HG02852 (cell line): ENCODE data around the gene PLPP7.
"Not testable (repeated sequence)": the region's sequence is repeated elsewhere in the genome, so short reads cannot be mapped to it uniquely, and the experiment has no call there.

Source experiments
- ATAC-seq: cut with Tn5 transposase; IDR thresholded peaks from one replicate; pipeline ENCODE4 v1.9.1; 2021; ENCODE audit warnings: mild to moderate bottlenecking, moderate library complexity; ENCODE audit not compliant: unreplicated experiment

Gene PLPP7

DNA sequence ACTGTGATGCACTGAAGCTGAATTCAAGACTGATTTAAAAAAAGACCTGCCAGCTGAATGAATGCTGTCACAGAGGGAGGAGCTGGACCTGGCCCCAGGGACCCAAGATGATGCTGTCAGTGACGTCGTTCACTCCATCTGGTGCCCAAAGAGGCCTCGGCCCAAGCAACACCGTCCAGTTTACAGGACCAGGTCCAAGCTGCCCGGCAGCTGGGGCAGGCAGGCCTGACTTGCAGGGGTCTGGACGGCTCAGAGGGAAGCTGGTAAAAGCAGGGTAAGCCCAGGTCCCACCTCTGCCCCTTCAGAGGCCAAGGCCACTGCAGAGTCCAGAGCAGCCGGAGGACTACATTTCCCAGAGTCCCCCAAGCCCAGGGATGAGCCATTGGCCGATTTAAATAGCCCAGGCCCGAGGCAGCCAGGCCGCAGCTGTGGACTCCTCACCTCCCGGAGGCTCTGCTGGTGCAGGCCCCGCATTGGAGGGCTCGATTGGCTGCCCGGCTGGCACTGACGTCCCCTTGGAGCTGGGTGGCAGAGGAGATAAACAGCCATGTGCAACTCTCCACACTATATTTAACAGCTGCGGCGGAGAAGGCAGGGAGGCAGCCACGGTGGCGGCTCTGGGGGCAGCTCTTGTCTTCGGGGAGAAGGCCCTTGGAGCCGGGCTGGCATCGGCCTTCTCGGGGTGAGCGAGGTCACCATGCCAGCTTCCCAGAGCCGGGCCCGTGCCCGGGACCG is at the start of gene PLPP7:
Gene PLPP7 (plus strand): TSS at position 423 of the 735 bp plus-strand sequence. CDS start 275 bp downstream, at position 698.
- no peak for ATAC-seq

- no peak for ATAC-seq
These were observed 49.2 kb upstream of the PLPP7 start for GRCh38 chr9:131240047-131240921.

- not testable (repeated sequence) for ATAC-seq
These were observed 45.2 kb upstream of the PLPP7 start for GRCh38 chr9:131244331-131244730.

- ATAC-seq: no peak
These were observed 42.9 kb upstream of the PLPP7 start for GRCh38 chr9:131246618-131247017.

DNA sequence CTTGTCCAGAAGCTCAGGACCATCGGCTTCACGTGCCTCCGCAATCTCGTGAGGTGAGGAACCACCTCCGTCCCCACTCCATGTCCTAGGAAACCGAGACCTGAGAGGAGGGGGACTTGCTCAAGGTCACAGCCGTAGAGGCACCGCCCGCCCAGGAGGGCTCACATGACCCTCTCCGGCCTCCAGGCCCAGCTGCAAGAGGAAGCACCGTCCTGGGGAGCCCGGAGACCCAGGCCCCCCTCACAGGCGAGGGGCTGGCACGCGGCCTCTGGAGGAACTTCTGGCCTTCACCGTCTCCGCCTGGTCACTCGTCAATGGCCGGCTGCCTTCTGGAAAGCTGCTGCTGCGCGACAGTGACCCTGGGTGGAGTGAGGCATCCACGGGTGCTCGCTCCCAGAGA is 37.4 kb upstream of the PLPP7 start:
- ATAC-seq: no peak

GRCh38 chr9:131253891-131254491 is 35.5 kb upstream of the PLPP7 start:
- ATAC-seq: peak; percentile 39

- no peak for ATAC-seq
These were observed 34.9 kb upstream of the PLPP7 start for GRCh38 chr9:131254626-131255025.

- ATAC-seq: no peak
These were observed 33.8 kb upstream of the PLPP7 start for GRCh38 chr9:131255676-131256197.

DNA sequence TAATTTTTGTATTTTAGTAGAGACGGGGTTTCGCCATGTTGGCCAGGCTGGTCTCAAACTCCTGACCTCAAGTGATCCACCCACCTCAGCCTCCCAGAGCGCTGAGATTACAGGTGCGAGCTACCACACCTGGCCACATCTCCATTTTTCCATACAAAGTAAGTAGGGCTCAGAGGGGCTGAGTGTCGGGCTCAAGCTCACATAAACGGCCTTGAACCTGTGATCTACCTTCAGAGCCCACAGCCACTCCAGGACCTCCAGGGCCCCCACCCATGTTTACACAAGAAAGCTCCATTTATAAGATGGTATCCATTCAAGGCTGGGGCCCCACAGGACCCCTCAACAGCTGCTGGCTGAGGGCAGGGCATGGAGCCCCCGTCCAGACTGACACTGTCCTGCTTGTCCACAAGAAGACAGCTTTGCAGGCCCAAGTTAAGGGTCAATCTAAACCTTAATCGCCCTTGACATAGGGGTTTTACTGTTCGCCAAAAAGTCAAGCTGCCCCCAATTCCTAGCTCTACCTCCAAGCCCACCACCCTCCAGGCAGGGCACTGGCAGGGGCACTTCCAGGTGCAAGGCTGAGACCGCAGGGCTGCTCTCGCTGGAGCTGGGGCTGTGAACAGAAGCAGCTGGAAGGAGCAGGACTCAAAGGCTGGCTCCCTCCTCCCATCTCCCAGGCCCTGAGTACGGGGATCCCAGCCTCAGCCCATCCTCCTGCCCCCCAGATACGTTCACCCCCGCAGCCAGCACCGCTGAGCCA is 32.1 kb upstream of the PLPP7 start:
- no peak for ATAC-seq

GRCh38 chr9:131258186-131258585 is 31.3 kb upstream of the PLPP7 start:
- ATAC-seq: no peak

GRCh38 chr9:131258698-131259431 is 30.7 kb upstream of the PLPP7 start:
- ATAC-seq: no peak

DNA sequence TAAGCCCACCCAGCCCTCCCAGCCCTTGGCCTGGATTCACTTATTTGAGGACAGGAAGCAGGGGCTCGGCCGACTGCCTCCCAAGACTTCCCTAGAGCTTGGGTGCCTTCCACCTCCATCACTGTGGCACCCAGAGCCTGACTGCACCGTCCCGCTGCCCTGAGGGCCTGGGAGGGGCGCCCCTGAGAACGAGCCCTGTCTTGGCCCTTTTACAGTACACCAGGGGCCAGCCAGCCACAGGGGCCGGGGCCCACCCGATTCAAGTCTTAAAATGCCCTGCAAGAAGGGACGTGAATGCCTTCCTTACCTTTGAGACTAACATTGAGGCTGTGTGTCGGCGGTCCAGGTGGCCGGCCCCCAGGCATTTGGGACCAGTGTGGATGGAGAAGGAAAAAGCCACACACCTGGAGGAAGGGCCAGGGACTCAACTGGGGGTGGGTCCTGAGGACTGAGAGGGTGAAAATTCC is 30.1 kb upstream of the PLPP7 start:
- no peak for ATAC-seq

DNA sequence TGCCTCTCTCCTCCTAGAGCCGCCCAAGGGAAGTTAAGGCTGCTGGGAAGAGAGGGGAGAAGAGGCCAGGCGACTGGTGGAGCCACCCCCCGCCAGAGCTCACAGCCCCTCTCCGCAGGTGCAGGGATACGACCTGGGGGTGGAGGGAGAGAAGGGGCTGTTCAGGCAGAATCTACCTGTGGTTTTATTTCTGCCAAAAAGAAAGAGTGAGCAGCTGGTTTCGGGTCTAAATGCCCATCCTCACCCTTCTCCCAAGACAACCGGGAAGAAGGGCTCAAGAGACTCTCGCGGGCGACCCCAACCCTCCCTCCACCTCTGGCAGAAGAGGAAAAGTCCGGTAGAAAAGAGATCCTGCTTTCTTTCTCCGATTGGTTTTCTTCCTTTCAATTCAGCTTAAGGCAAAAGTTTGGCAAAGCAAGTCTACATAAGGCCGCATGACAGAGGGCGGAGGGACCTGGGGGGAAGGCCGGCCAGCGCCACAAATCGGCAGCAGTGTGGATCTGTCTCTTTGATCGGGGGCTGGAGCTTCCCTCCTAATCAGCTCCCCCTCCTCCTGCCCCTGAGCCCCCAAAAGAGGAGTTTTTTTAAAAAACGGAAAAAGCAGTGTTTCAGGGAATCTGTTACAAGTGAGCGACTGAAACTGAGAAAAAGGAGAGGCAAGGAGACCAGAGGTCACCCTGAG is 29.5 kb upstream of the PLPP7 start:
- no peak for ATAC-seq

GRCh38 chr9:131260751-131261452 is 28.6 kb upstream of the PLPP7 start:
- no peak for ATAC-seq

- peak; percentile 68 for ATAC-seq
These were observed 27.0 kb upstream of the PLPP7 start for GRCh38 chr9:131262327-131263032.

- ATAC-seq: not testable (repeated sequence)
These were observed 26.5 kb upstream of the PLPP7 start for GRCh38 chr9:131263033-131263343.

DNA sequence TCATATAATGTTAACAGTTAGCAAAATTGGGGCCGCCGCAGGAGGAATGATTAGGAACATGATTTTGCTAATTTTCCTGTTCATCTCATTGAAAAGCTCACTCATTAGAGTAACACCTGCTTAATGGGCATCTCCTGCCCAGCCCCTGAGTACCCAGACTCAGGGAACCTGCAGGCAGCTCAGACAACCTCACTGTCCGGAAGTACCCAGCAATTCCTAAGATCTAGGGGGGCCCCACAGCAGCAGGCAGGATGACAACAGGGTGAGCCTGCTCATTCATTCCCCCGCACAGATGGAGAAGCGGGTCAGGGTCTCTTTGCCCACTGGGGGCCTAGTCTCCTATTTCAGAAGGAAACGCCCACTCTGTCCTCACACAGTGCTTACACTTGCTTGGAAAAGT is 25.8 kb upstream of the PLPP7 start:
- ATAC-seq: no peak

DNA sequence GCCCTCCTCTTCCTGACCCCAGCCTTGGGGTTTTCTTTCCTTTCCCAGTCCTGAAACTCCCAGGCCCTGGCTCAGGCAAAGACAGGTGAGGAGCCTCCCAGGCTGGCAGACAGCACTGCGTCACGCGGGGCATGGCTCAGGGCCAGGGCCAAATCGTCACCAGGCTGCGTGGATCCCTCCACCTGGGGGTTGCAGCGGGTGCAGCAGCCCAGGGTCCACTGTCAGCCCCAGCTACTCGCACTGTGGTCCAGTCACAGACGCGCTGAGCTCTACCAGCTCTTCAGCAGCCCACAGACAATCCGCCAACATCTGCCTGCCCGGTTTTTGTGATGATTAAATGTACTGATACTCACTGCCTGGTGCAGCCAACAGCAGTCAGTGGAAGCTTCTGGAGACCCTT is 25.3 kb upstream of the PLPP7 start:
- ATAC-seq: no peak
